Measurements from ENCODE around the gene PSMC2.
"Not testable (repeated sequence)": the region's sequence is repeated elsewhere in the genome, so short reads cannot be mapped to it uniquely, and the experiment has no call there.

The PSMC2 gene

GRCh38 chr7:103389263-103389662, 41.8 kb downstream of the PSMC2 start:
- Mint-ChIP-seq H3K27me3 (peaks cover 9% of the 10 kb centered on the region), H3K36me3 (ENCODE audit: low read depth) (no peaks in the 10 kb centered on the region), H3K27ac (no peak overlapping the region), H3K4me3 (no peak overlapping the region), H3K9me3 (no peaks in the 10 kb centered on the region), H3K4me1 (ENCODE audit: low read depth) (no peaks in the 10 kb centered on the region)

- no peaks in the 10 kb centered on the region for H3K36me3 Mint-ChIP-seq (ENCODE audit: low read depth)
- no peak overlapping the region for H3K4me3 Mint-ChIP-seq
- H3K27ac Mint-ChIP-seq, result no peak overlapping the region
- H3K27me3 Mint-ChIP-seq, result peaks cover 11% of the 10 kb centered on the region
- H3K9me3 Mint-ChIP-seq, result no peaks in the 10 kb centered on the region
- no peaks in the 10 kb centered on the region for H3K4me1 Mint-ChIP-seq (ENCODE audit: low read depth)
Observed at GRCh38 chr7:103391150-103391549, 43.7 kb downstream of the PSMC2 start.

GRCh38 chr7:103391976-103392375, 44.5 kb downstream of the PSMC2 start:
- Mint-ChIP-seq H3K9me3 (no peaks in the 10 kb centered on the region), H3K4me1 (ENCODE audit: low read depth) (no peaks in the 10 kb centered on the region), H3K36me3 (ENCODE audit: low read depth) (no peaks in the 10 kb centered on the region), H3K27me3 (peaks cover 16% of the 10 kb centered on the region), H3K4me3 (no peak overlapping the region), H3K27ac (no peak overlapping the region)

- H3K4me1 Mint-ChIP-seq (ENCODE audit: low read depth), result no peaks in the 10 kb centered on the region
- H3K4me3 Mint-ChIP-seq, result no peak overlapping the region
- no peak overlapping the region for H3K27ac Mint-ChIP-seq
- no peaks in the 10 kb centered on the region for H3K36me3 Mint-ChIP-seq (ENCODE audit: low read depth)
- H3K9me3 Mint-ChIP-seq, result no peaks in the 10 kb centered on the region
- peaks cover 16% of the 10 kb centered on the region for H3K27me3 Mint-ChIP-seq
Observed at GRCh38 chr7:103394566-103394965, 47.1 kb downstream of the PSMC2 start.

DNA sequence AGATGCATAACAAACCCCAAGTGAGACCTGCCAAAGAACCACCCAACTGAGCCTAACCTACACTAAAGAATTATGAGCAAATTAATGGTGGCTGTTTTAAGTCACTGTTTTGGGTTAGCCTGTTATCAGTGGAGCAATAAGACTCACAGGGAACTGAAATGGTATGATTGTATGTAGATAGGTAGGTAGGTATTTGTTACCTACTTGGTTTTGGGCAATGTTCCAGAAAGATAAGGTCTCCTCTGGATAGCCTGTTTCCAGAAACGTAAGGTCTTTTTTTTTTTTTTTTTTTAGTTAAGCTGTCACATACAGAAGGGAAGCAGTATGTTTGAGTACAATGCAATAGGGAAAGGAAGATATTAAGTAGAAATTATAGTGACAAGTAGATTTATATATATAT, 47.6 kb downstream of the PSMC2 start:
- Mint-ChIP-seq H3K27me3 (peaks cover 12% of the 10 kb centered on the region), H3K4me3 (no peak overlapping the region), H3K9me3 (no peaks in the 10 kb centered on the region), H3K4me1 (ENCODE audit: low read depth) (no peaks in the 10 kb centered on the region), H3K36me3 (ENCODE audit: low read depth) (no peaks in the 10 kb centered on the region), H3K27ac (no peak overlapping the region)

- H3K4me1 Mint-ChIP-seq (ENCODE audit: low read depth), result no peaks in the 10 kb centered on the region
- H3K4me3 Mint-ChIP-seq, result no peak overlapping the region
- H3K27ac Mint-ChIP-seq, result no peak overlapping the region
- H3K27me3 Mint-ChIP-seq, result peaks cover 7% of the 10 kb centered on the region
- no peaks in the 10 kb centered on the region for H3K36me3 Mint-ChIP-seq (ENCODE audit: low read depth)
- H3K9me3 Mint-ChIP-seq, result no peaks in the 10 kb centered on the region
Observed at GRCh38 chr7:103396471-103396870, 49.0 kb downstream of the PSMC2 start.

GRCh38 chr7:103398483-103399127, 51.2 kb downstream of the PSMC2 start:
- H3K36me3 Mint-ChIP-seq (ENCODE audit: low read depth), result no peaks in the 10 kb centered on the region
- H3K27ac Mint-ChIP-seq, result no peak overlapping the region
- no peaks in the 10 kb centered on the region for H3K9me3 Mint-ChIP-seq
- H3K4me1 Mint-ChIP-seq (ENCODE audit: low read depth), result no peaks in the 10 kb centered on the region
- no peak overlapping the region for H3K4me3 Mint-ChIP-seq
- peaks cover 7% of the 10 kb centered on the region for H3K27me3 Mint-ChIP-seq

DNA sequence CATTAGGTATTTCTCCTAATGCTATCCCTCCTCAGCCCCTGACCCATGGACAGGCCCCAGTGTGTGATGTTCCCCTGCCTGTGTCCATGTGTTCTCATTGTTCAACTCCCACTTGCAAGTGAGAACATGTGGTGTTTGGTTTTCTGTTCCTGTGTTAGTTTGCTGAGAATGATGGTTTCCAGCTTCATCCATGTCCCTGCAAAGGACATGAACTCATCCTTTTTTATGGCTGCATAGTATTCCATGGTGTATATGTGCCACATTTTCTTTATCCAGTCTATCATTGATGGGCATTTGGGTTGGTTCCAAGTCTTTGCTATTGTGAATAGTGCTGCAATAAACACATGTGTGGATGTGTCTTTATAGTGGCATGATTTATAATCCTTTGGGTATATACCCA, 52.2 kb downstream of the PSMC2 start:
- H3K36me3 Mint-ChIP-seq (ENCODE audit: low read depth); H3K4me1 Mint-ChIP-seq (ENCODE audit: low read depth); H3K27ac Mint-ChIP-seq; H3K9me3 Mint-ChIP-seq; H3K4me3 Mint-ChIP-seq; H3K27me3 Mint-ChIP-seq: not testable (repeated sequence)

DNA sequence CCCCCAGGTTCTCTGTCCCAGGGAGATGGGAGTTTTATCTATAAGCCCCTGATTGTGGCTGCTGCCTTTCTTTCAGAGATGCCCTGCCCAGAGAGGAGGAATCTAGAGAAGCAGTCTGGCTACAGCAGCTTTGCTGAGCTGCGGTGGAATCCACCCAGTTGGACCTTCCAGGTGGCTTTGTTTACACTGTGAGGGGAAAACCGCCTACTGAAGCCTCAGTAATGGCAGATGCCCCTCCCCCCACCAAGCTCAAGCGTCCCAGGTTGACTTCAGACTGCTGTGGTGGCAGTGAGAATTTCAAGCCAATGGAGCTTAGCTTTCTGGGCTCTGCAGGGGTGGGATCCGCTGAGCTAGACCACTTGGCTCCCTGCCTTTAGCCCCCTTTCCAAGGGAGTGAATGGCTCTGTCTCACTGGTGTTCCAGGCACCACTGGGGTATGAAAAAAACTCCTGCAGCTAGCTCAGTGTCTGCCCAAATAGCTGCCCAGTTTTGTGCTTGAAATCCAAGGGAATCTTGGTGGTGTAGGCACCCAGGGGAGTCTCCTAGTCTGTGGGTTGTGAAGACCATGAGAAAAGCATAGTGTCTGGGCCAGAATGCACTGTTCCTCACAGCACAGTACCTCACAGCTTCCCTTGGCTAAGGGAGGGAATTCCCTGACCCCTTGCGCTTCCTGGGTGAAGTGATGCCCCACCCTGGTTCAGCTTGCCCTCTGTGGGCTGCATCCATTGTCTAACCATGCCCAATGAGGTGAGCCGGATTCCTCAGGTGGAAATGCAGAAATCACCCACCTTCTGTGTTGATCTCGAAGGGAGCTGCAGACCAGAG, 58.6 kb downstream of the PSMC2 start:
- H3K4me3 Mint-ChIP-seq; H3K4me1 Mint-ChIP-seq (ENCODE audit: low read depth); H3K27ac Mint-ChIP-seq; H3K36me3 Mint-ChIP-seq (ENCODE audit: low read depth); H3K27me3 Mint-ChIP-seq; H3K9me3 Mint-ChIP-seq: not testable (repeated sequence)

DNA sequence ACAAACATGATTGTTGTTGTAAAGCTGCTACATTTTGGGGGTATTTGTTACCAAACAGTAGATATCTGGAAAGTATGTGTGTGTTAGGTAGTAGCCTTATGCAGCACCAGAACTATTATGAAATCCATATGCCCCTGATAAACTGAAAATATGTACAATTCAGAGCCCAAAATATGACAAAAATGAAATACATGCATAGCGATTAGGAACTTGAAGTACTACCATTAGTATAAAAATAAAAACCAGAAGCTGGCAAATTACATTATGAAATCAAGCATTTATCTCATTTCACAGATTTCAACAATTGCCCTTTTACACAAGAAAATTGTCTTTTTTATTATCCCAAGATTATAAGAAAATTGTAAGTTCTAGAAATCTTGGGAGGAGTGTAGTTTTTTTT, 64.7 kb downstream of the PSMC2 start:
- no peak overlapping the region for H3K27ac Mint-ChIP-seq
- H3K4me3 Mint-ChIP-seq, result no peak overlapping the region
- no peaks in the 10 kb centered on the region for H3K4me1 Mint-ChIP-seq (ENCODE audit: low read depth)
- no peaks in the 10 kb centered on the region for H3K9me3 Mint-ChIP-seq
- H3K27me3 Mint-ChIP-seq, result peaks cover 6% of the 10 kb centered on the region
- no peaks in the 10 kb centered on the region for H3K36me3 Mint-ChIP-seq (ENCODE audit: low read depth)

GRCh38 chr7:103413407-103413806, 66.0 kb downstream of the PSMC2 start:
- peaks cover 10% of the 10 kb centered on the region for H3K27me3 Mint-ChIP-seq
- no peak overlapping the region for H3K4me3 Mint-ChIP-seq
- H3K36me3 Mint-ChIP-seq (ENCODE audit: low read depth), result no peaks in the 10 kb centered on the region
- no peak overlapping the region for H3K27ac Mint-ChIP-seq
- H3K9me3 Mint-ChIP-seq, result no peaks in the 10 kb centered on the region
- no peaks in the 10 kb centered on the region for H3K4me1 Mint-ChIP-seq (ENCODE audit: low read depth)

DNA sequence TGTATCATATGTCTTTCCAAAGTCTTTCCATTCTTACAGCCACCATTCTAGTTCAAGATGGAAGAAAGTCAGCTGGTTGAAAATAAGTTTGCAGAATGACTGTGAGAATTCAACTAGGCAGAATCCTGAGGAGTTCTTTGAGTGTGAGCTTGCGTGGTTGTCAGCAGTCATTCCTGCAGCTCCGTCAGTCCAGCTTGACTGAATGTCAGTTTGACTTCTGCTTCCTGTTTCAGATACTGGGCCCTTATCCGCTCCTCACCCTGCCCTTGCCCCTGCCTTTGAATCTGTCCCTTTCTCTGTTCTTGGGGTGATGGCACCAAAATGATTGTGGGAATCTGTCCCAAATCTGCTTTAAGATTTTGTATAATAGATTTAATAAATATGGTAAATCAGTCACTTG, 70.8 kb downstream of the PSMC2 start:
- Mint-ChIP-seq H3K4me1 (ENCODE audit: low read depth) (no peaks in the 10 kb centered on the region), H3K36me3 (ENCODE audit: low read depth) (no peaks in the 10 kb centered on the region), H3K4me3 (no peak overlapping the region), H3K27me3 (peaks cover 14% of the 10 kb centered on the region), H3K27ac (no peak overlapping the region), H3K9me3 (no peaks in the 10 kb centered on the region)

All from stimulated activated naive CD8-positive, alpha-beta T cell treated with anti-CD3 and anti-CD28 coated beads, Interleukin-15, Interleukin-2, amounts not matched to agents 100 ng/mL and 50 ng/mL, for 24 hours (primary cell).